Measurements from ENCODE around the gene PHKG1.
"Not testable (repeated sequence)": the region's sequence is repeated elsewhere in the genome, so short reads cannot be mapped to it uniquely, and the experiment has no call there.

Gene PHKG1

DNA sequence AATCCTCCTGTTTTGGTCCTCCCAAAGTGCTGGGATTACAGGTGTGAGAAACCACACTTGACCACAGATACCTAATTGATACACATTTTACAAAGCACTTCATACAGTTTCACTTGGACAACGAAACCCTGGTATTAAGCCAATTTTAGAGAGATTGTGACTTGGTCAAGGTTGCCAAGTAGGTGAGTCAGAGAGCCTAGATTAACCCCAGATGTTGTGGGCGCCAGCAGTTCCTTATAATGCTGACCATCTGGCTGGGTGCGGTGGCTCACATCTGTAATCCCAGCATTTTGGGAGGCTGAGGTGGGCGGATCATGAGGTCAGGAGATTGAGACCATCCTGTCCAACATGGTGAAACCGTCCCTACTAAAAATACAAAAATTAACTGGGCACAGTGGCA lies 4.9 kb upstream of the PHKG1 start:
- TF ChIP-seq, protein P1, sequence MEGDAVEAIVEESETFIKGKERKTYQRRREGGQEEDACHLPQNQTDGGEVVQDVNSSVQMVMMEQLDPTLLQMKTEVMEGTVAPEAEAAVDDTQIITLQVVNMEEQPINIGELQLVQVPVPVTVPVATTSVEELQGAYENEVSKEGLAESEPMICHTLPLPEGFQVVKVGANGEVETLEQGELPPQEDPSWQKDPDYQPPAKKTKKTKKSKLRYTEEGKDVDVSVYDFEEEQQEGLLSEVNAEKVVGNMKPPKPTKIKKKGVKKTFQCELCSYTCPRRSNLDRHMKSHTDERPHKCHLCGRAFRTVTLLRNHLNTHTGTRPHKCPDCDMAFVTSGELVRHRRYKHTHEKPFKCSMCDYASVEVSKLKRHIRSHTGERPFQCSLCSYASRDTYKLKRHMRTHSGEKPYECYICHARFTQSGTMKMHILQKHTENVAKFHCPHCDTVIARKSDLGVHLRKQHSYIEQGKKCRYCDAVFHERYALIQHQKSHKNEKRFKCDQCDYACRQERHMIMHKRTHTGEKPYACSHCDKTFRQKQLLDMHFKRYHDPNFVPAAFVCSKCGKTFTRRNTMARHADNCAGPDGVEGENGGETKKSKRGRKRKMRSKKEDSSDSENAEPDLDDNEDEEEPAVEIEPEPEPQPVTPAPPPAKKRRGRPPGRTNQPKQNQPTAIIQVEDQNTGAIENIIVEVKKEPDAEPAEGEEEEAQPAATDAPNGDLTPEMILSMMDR (conservative IDR thresholded peaks at IDR 0.05; ENCODE audit: low read length): no peak
- peak; percentile 96 for DNase-seq (ENCODE audit: low read depth)
- no peak overlapping the region for H3K4me3 ChIP-seq (ENCODE audit: low read length)

DNA sequence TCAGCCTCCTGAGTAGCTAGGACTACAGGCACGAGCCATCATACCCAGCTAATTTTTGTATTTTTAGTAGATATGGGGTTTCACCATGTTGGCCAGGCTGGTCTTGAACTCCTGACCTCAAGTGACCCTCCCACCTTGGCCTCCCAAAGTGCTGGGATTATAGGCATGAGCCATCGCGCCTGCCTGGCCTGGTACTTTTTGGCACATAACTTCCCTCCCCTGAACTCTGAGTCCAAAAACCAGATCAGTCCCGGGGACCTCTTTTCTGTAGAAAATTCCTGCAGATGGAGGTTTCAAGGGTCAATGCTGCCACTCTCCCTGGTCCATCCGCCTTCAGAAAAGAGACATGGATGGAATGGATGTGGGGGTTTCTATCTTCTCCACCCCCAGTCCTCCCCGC lies 364 bp downstream of the PHKG1 start:
- H3K4me3 ChIP-seq (ENCODE audit: low read length): peak overlapping the region; percentile 33

DNA sequence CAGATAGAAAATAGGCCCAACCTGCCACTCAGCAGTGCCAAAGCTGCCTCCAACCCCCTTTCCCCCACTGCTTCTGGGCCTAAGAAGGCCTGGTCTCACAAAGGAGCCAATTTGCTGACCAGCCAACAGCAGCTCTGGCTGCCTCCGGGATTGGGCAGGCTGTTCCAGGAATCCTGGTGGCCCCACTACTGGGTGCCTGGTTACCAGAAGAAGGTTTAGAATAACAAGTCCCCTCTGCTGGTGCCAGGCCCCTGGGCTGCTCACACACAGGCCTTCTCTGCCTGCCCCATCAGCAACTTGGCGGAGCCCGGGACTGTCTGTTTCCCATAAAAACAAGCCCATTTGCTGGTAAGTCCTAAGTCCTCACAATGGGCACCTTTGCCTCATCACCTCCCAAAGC lies 1.2 kb downstream of the PHKG1 start:
- H3K4me3 ChIP-seq (ENCODE audit: low read length): no peak overlapping the region
- peak; percentile 63 for DNase-seq (ENCODE audit: low read depth)
- TF ChIP-seq, protein P1 (conservative IDR thresholded peaks at IDR 0.05; ENCODE audit: low read length): no peak

More for the DNA sequence above, 364 bp downstream of the PHKG1 start:
- not testable (repeated sequence) for DNase-seq (ENCODE audit: low read depth)

DNA sequence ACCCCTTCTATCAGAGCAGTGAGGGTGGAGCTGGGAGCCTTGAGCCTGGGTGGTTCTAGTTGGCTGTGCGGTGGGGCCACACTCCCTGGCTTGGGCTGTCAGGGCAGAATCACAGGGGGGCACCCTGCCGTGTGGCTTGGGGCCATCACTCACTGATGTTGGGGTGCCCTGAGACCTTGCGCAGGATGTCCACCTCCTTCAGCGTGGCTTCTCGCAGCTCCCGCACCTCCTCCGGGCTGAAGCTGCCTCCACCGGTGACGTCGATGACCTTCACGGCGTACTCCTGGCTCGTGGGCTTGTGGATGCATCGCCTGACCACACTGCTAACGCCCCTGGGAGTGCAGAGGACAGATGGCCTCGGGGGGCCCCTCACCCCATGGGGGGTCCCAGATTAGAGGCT lies 5.3 kb downstream of the PHKG1 start:
- TF ChIP-seq, protein P1 (conservative IDR thresholded peaks at IDR 0.05; ENCODE audit: low read length): no peak
- no peak for DNase-seq (ENCODE audit: low read depth)
- no peak overlapping the region for H3K4me3 ChIP-seq (ENCODE audit: low read length)

DNA sequence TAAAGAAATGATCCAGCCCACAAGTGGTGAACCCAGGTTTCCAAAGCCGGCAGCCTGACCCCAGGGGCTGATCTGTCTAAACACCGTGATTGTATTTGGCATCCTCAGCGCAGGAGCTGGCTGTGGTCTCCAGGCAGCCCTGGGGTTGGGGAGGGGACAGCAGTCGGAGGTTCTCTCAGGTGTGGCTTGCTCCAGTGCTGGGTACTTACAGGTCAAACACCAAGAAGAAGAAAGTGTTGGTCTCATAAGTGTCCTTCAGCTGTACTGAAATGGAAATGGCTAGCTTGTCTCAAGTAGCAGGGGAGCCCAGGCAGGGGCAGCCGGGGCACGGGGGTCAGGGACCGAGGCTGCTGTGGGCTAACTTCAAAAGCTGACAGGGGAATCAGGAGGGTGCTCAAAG lies 6.0 kb downstream of the PHKG1 start:
- no peak for DNase-seq (ENCODE audit: low read depth)
- no peak overlapping the region for H3K4me3 ChIP-seq (ENCODE audit: low read length)
- TF ChIP-seq, protein P1 (conservative IDR thresholded peaks at IDR 0.05; ENCODE audit: low read length): no peak

DNA sequence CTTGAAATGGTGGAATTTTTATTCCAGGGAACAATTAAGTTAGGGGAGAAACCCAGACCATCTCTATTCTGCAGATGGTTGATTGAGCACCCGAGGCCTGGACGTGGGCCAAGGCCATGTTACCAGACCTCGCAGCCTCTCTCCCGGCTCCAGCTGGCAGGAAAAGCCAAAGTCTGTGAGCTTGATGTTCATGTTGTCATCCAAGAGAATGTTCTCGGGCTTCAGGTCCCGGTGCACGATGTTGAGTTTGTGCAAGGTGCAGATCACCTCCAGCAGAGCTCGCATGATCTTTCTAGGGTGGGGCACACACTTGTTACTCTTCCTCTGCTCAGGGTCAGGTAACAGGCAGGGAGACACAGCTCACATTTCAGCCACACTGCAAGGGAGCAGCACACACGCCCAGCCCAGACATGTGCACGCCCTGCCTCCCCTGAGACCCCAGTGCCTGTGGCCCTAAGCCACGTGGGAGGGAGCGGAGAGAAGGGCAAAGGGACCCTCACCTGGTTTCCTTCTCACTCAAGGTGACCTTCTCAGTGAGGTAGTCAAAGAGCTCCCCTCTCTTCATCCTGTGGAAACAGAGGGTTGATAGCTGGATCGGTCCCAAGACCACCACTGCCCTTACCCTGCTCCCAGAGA lies 9.5 kb downstream of the PHKG1 start:
- H3K4me3 ChIP-seq (ENCODE audit: low read length): no peak overlapping the region
- TF ChIP-seq, protein P1 (conservative IDR thresholded peaks at IDR 0.05; ENCODE audit: low read length): no peak
- DNase-seq (ENCODE audit: low read depth): no peak

DNA sequence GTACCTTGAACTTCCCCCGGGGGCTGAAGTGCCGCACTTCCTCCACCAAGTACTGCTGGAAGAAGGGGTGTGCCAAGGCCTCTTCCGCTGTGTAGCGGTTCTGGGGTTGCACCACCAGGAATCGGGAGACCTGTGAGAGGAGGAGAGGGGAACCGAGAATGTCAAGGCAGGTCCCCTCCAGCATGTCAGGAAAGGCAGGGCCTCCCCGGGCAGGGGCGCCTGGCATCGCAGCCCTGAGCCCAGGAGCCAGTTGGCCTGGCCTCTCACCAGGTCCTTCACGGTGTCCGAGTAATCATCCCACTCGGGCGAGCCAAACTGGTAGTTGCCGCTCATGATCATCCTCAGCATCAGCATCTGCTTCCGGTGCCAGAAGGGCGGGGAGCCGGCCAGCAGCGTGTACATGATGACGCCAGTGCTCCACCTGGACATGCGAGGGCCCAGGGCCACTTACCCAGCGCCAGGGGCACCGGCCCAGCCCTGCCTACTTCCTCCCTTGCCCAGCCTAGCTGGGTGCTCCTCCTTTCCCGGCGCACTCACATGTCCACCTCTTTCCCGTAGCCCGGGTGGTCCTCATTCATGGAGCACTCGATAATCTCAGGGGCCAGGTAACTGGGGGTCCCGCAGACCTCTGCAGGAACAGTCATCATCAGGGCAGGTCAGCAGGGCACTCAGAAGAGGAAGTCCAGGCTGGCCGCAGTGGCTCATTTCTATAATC lies 11.0 kb downstream of the PHKG1 start:
- TF ChIP-seq, protein P1 (conservative IDR thresholded peaks at IDR 0.05; ENCODE audit: low read length): no peak
- no peak overlapping the region for H3K4me3 ChIP-seq (ENCODE audit: low read length)
- no peak for DNase-seq (ENCODE audit: low read depth)

DNA sequence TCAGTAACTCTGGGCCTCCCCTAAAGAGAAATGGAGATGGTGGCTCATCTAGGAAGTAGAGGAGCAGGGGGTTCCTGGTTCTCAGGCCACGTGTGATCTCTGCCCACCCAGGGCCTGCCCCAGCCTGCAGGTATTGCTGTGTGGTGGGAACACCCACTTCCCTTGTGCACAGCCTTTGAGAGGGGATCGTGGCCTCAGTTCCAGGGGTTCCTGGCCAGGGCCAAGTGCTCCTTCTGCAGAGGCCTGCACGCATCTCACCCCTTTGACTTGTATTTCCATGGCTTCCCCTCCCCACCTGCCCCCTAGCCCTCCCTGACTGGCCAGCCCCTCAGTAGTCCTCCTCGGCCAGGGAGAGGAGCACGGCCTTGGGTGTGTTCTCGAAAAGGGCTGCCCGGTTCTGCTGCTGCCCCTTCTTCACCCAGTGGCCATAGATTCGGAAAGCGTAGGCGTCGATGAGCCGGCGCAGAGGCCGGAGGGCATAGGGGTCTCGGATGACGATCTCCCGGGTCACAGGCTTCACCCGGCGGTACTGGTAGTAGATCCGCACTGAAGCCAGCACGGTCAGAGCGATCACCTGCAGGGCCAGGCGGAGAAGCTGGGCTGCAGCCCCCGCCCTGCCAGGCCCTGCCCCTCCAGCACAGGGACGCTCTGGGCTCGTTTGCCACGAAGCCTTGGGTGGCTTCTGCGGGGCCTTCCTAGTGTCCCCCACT lies 11.9 kb downstream of the PHKG1 start:
- DNase-seq (ENCODE audit: low read depth); H3K4me3 ChIP-seq (ENCODE audit: low read length): not testable (repeated sequence)

All from AG10803 (cell line).